HFFc6 (cell line): ENCODE data around the gene CACNA1D. TPM values are rescaled to one million over a fixed set of nuclear protein-coding genes. Genes with fewer than 3 reads are reported as not detected.
"Not testable (repeated sequence)": the region's sequence is repeated elsewhere in the genome, so short reads cannot be mapped to it uniquely, and the experiment has no call there.

Experiments
- DNase-seq: peaks from one replicate; pipeline ENCODE4 v3.0.0-alpha.2; 2018
- H3K27ac Mint-ChIP-seq: 2 replicates; pipeline ENCODE4 v1.8.0; 2020; ENCODE audit warnings: mild to moderate bottlenecking, mixed read lengths
- H3K27me3 Mint-ChIP-seq: 2 replicates; pipeline ENCODE4 v1.8.0; 2021; ENCODE audit warnings: mild to moderate bottlenecking, moderate library complexity, mixed read lengths; ENCODE audit not compliant: insufficient read depth
- H3K36me3 Mint-ChIP-seq: 2 replicates; pipeline ENCODE4 v1.8.0; 2021; ENCODE audit warnings: low read depth, mixed read lengths
- H3K4me1 Mint-ChIP-seq: 2 replicates; pipeline ENCODE4 v1.8.0; 2020; ENCODE audit warnings: low read depth, mixed read lengths
- H3K4me3 Mint-ChIP-seq: 2 replicates; pipeline ENCODE4 v1.8.0; 2020; ENCODE audit warnings: mild to moderate bottlenecking, moderate library complexity, mixed read lengths
- H3K9me3 Mint-ChIP-seq: 2 replicates; pipeline ENCODE4 v1.8.0; 2020; ENCODE audit warnings: mild to moderate bottlenecking, mixed read lengths
- CTCF ChIP-seq: fragments of 200-600 bp; sonication (generic); IDR thresholded peaks from 2 replicates; pipeline ENCODE4 v1.5.0; 2021; ENCODE audit warnings: antibody characterized with exemption, mild to moderate bottlenecking
- total RNA-seq, 6 experiments: library from RNA; stranded (reverse); fragmentation: NEBNext Ultra II Directional; extraction: Animal tissue kit (Norgen Biotek cat#: 25700); gene quantifications; 2 replicates in 1 of 6; 3 replicates in 5 of 6; pipeline ENCODE4 v1.2.3, GENCODE V29; 2021

Gene CACNA1D
- total RNA-seq, 6 experiments from 2014 or later: 0.09 TPM; not detected in 5

GRCh38 chr3:53570081-53570480 lies 75.7 kb downstream of the CACNA1D start:
- no peak overlapping the region for H3K4me3 Mint-ChIP-seq
- no peaks in the 10 kb centered on the region for H3K9me3 Mint-ChIP-seq
- no peak overlapping the region for H3K27ac Mint-ChIP-seq
- no peak for DNase-seq
- H3K27me3 Mint-ChIP-seq: peaks cover 10% of the 10 kb centered on the region
- H3K4me1 Mint-ChIP-seq: no peaks in the 10 kb centered on the region
- no peak for TF ChIP-seq CTCF
- no peaks in the 10 kb centered on the region for H3K36me3 Mint-ChIP-seq

- H3K27me3 Mint-ChIP-seq: peaks cover 11% of the 10 kb centered on the region
- no peaks in the 10 kb centered on the region for H3K4me1 Mint-ChIP-seq
- H3K4me3 Mint-ChIP-seq: no peak overlapping the region
- no peak for TF ChIP-seq CTCF
- no peaks in the 10 kb centered on the region for H3K36me3 Mint-ChIP-seq
- no peak overlapping the region for H3K27ac Mint-ChIP-seq
- no peaks in the 10 kb centered on the region for H3K9me3 Mint-ChIP-seq
- DNase-seq: peak; percentile 18
These were observed 76.3 kb downstream of the CACNA1D start for GRCh38 chr3:53570709-53571108.

- Mint-ChIP-seq H3K9me3 (no peaks in the 10 kb centered on the region), H3K4me1 (no peaks in the 10 kb centered on the region), H3K27me3 (peaks cover 11% of the 10 kb centered on the region), H3K27ac (no peak overlapping the region), H3K4me3 (no peak overlapping the region), H3K36me3 (no peaks in the 10 kb centered on the region)
- no peak for TF ChIP-seq CTCF
- DNase-seq: no peak
These were observed 76.9 kb downstream of the CACNA1D start for GRCh38 chr3:53571264-53571663.

- H3K27ac Mint-ChIP-seq, H3K36me3 Mint-ChIP-seq, DNase-seq, H3K4me3 Mint-ChIP-seq, H3K9me3 Mint-ChIP-seq, H3K4me1 Mint-ChIP-seq: not testable (repeated sequence)
- H3K27me3 Mint-ChIP-seq: peaks cover 11% of the 10 kb centered on the region
These were observed 77.8 kb downstream of the CACNA1D start for GRCh38 chr3:53572184-53572583.

- H3K36me3 Mint-ChIP-seq: no peaks in the 10 kb centered on the region
These were observed 83.1 kb downstream of the CACNA1D start for GRCh38 chr3:53577506-53577905.

GRCh38 chr3:53579636-53580035 lies 85.2 kb downstream of the CACNA1D start:
- Mint-ChIP-seq H3K27me3 (peaks cover 12% of the 10 kb centered on the region), H3K36me3 (no peaks in the 10 kb centered on the region), H3K27ac (no peak overlapping the region), H3K4me1 (no peaks in the 10 kb centered on the region), H3K9me3 (no peaks in the 10 kb centered on the region), H3K4me3 (no peak overlapping the region)
- no peak for TF ChIP-seq CTCF
- no peak for DNase-seq

More at GRCh38 chr3:53577506-53577905, 83.1 kb downstream of the CACNA1D start:
- DNase-seq: no peak
- no peak overlapping the region for H3K27ac Mint-ChIP-seq
- peaks cover 14% of the 10 kb centered on the region for H3K27me3 Mint-ChIP-seq
- H3K4me1 Mint-ChIP-seq: no peaks in the 10 kb centered on the region
- no peak overlapping the region for H3K4me3 Mint-ChIP-seq
- H3K9me3 Mint-ChIP-seq: no peaks in the 10 kb centered on the region
- no peak for TF ChIP-seq CTCF
